Measurements from ENCODE around the gene ZBTB18.

DNA sequence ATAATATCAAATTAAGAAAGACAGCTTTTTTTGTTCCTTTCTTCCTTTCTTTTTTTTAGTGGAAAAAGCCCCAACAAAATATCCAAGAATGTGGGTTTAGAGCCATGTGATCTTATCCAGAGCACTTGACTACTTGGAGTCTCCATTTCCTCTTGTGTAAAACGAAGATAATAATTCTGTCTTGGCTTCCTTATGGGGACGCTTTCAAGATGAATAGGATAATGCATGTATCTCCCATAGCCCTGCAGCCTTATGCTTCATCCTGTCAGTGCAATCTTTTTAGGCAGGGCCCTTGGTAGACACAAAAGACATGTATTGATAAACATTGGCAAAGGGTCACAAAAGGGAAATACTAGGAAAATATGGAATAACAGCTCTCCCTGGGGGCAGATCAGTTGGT is 34.8 kb downstream of the ZBTB18 start:
- TF ChIP-seq CTCF (IDR thresholded peaks at IDR 0.05; ENCODE audit: poor library complexity), result no peak
- TF ChIP-seq EZH2 (IDR thresholded peaks at IDR 0.05; ENCODE audit: borderline replicate concordance), result no peak

Measured in hepatocyte (in vitro differentiated cells).